ENCODE measurements around the gene BBS5. TPM values are rescaled to one million over a fixed set of nuclear protein-coding genes. Genes with fewer than 3 reads are reported as not detected.

BBS5 gene
- polyA plus RNA-seq, 1 donor (not counting 4 experiments of a cell fraction or from before 2014, with no cell fraction given): 2.4 TPM

DNA sequence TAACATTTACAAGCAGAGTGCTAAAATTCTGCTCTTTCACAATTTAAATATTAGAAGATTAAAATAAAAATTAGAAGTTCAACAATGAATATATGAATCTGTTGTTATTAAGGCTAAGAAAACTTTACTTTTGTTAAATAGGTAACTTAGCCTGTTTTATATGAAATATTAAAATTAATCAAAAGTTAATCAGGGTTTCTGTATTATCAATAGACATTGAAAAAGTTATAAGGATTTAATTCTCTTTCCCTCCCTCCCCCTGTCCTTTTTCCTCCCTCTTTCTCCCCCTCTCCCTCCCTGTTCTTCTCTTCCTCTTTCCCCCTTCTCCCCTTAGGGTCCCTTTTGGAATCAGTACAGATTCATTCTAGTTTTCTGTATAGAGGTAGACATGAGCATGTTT lies 12.1 kb downstream of the BBS5 start:
- dilution Hi-C loops (cut with MboI; ENCODE audit: extremely low pct_ligation_motif_present, low sequenced_read_pairs): no loop called here
- Histone ChIP-seq H3K27ac (ENCODE audit: control insufficient read depth, insufficient read depth, low read length) (no peak overlapping the region), H3K4me1 (ENCODE audit: control insufficient read depth, extremely low read depth, insufficient read depth, low read length) (no peaks in the 10 kb centered on the region), H3K4me2 (ENCODE audit: control insufficient read depth, extremely low read depth, insufficient read depth, low read depth, low read length) (no peak overlapping the region), H3K9ac (ENCODE audit: control insufficient read depth, extremely low read depth, insufficient read depth, low read length) (no peak overlapping the region), H3K4me3 (ENCODE audit: control insufficient read depth in 2 of 3, extremely low read depth in 1 of 3, insufficient read depth in 2 of 3, low read depth in 1 of 3, low read length in 3 of 3) (no peak overlapping the region), H2AFZ (ENCODE audit: control insufficient read depth, low read length) (no peak overlapping the region), H3K9me3 (ENCODE audit: control insufficient read depth, low read depth, low read length) (no peaks in the 10 kb centered on the region), H3K27me3 (ENCODE audit: control insufficient read depth, extremely low read depth, insufficient read depth, low read length) (no peaks in the 10 kb centered on the region), H3K9me1 (ENCODE audit: control insufficient read depth, extremely low read depth, insufficient read depth, low read length) (no peaks in the 10 kb centered on the region), H3K36me3 (ENCODE audit: control insufficient read depth in 2 of 2, extremely low read depth in 1 of 2, insufficient read depth in 2 of 2, low read length in 2 of 2) (no peaks in the 10 kb centered on the region), H3K79me2 (ENCODE audit: control insufficient read depth, insufficient read depth, low read length) (no peaks in the 10 kb centered on the region), H4K20me1 (ENCODE audit: control insufficient read depth, extremely low read depth, insufficient read depth, low read length) (no peaks in the 10 kb centered on the region)
- DNase-seq (ENCODE audit: low read depth, low spot score) (no peak), FAIRE-seq (no peak)
- TF ChIP-seq, protein P1, sequence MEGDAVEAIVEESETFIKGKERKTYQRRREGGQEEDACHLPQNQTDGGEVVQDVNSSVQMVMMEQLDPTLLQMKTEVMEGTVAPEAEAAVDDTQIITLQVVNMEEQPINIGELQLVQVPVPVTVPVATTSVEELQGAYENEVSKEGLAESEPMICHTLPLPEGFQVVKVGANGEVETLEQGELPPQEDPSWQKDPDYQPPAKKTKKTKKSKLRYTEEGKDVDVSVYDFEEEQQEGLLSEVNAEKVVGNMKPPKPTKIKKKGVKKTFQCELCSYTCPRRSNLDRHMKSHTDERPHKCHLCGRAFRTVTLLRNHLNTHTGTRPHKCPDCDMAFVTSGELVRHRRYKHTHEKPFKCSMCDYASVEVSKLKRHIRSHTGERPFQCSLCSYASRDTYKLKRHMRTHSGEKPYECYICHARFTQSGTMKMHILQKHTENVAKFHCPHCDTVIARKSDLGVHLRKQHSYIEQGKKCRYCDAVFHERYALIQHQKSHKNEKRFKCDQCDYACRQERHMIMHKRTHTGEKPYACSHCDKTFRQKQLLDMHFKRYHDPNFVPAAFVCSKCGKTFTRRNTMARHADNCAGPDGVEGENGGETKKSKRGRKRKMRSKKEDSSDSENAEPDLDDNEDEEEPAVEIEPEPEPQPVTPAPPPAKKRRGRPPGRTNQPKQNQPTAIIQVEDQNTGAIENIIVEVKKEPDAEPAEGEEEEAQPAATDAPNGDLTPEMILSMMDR (optimal IDR thresholded peaks at IDR 0.05 in 1 of 3, IDR thresholded peaks at IDR 0.05 in 1 of 3, conservative IDR thresholded peaks at IDR 0.05 in 1 of 3; ENCODE audit: extremely low read depth in 1 of 3, insufficient read depth in 2 of 3, low read length in 3 of 3): no peak
- no peak for TF ChIP-seq EZH2 (IDR thresholded peaks at IDR 0.05; ENCODE audit: low read length)

DNA sequence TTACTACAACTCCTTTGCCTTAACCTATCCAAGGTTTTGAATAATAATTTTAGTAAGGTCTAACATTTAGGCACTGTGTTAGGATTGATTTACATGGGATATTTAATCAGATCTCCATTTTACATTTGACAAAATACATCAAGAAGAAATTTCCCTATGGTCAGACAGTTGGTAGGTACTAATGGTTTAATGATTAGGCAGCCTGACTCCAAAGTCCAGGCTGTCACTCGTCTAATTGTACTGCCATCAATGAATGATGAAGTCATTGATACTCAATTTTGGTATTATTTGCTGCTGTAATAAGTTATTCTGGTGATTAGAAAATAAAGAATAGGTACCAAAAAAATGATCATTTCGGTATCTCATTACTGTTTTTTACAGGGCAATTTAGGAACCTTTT lies 14.1 kb downstream of the BBS5 start:
- Histone ChIP-seq H3K4me1 (ENCODE audit: control insufficient read depth, extremely low read depth, insufficient read depth, low read length) (no peaks in the 10 kb centered on the region), H3K79me2 (ENCODE audit: control insufficient read depth, insufficient read depth, low read length) (no peaks in the 10 kb centered on the region), H3K27ac (ENCODE audit: control insufficient read depth, insufficient read depth, low read length) (no peak overlapping the region), H3K9ac (ENCODE audit: control insufficient read depth, extremely low read depth, insufficient read depth, low read length) (no peak overlapping the region), H3K9me3 (ENCODE audit: control insufficient read depth, low read depth, low read length) (no peaks in the 10 kb centered on the region), H4K20me1 (ENCODE audit: control insufficient read depth, extremely low read depth, insufficient read depth, low read length) (no peaks in the 10 kb centered on the region), H3K4me2 (ENCODE audit: control insufficient read depth, extremely low read depth, insufficient read depth, low read depth, low read length) (no peak overlapping the region), H2AFZ (ENCODE audit: control insufficient read depth, low read length) (no peak overlapping the region), H3K27me3 (ENCODE audit: control insufficient read depth, extremely low read depth, insufficient read depth, low read length) (no peaks in the 10 kb centered on the region), H3K4me3 (ENCODE audit: control insufficient read depth in 2 of 3, extremely low read depth in 1 of 3, insufficient read depth in 2 of 3, low read depth in 1 of 3, low read length in 3 of 3) (no peak overlapping the region), H3K36me3 (ENCODE audit: control insufficient read depth in 2 of 2, extremely low read depth in 1 of 2, insufficient read depth in 2 of 2, low read length in 2 of 2) (no peaks in the 10 kb centered on the region), H3K9me1 (ENCODE audit: control insufficient read depth, extremely low read depth, insufficient read depth, low read length) (no peaks in the 10 kb centered on the region)
- dilution Hi-C loops (cut with MboI; ENCODE audit: extremely low pct_ligation_motif_present, low sequenced_read_pairs): no loop called here
- TF ChIP-seq EZH2 (IDR thresholded peaks at IDR 0.05; ENCODE audit: low read length): no peak
- TF ChIP-seq, protein P1 (optimal IDR thresholded peaks at IDR 0.05 in 1 of 3, IDR thresholded peaks at IDR 0.05 in 1 of 3, conservative IDR thresholded peaks at IDR 0.05 in 1 of 3; ENCODE audit: extremely low read depth in 1 of 3, insufficient read depth in 2 of 3, low read length in 3 of 3): no peak
- FAIRE-seq (no peak), DNase-seq (ENCODE audit: low read depth, low spot score) (no peak)

All from keratinocyte (primary cell).